Measurements from ENCODE around the gene GOLT1A. TPM values are rescaled to one million over a fixed set of nuclear protein-coding genes. Genes with fewer than 3 reads are reported as not detected.
A peak's percentile ranks its signal among the peaks of the same experiment; 100 is the strongest.

The GOLT1A gene
- total and polyA plus RNA-seq, 2 of the 8 experiments (the other 6 are each of a cell fraction or from before 2014, with no cell fraction given), result 7.5 to 8.5 TPM

DNA sequence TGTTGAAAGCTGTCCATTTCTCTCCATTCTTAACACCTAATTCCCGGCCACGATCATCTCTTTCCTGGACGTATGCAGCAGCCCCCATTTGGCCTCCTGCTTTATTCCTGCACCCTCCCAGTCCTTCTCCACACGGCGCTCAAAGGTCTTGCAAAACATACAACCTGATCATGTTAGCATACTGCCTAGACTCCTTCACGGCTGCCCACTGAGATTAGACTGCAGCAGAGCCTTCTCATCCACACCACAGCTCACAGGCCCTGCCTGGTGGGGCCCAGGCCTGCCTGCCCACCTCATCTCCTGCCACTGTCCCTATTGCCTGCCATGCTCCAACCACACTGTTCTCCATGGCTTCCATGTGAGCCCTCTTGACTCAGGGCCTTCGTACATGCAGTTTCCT, 2.7 kb downstream of the GOLT1A start:
- no peak overlapping the region for H3K4me3 ChIP-seq (ENCODE audit: extremely low read depth in 1 of 4, insufficient read depth in 2 of 4, low read depth in 3 of 4, low read length in 4 of 4)
- H2AK5ac ChIP-seq (ENCODE audit: low read depth, low read length), result peak overlapping the region; percentile 68; the same call in 1 of the 2 replicates
- CTCF ChIA-PET (ENCODE audit: partially characterized antibody), result interaction anchor here (0.5 to 3.4 kb wide), 11 partner anchors 12 to 214 kb away, joined by 3 to 24 read pairs (median 5); no protein-coding TSS in a partner anchor
- no peak for FAIRE-seq
- no peaks in the 10 kb centered on the region for H3K9me3 ChIP-seq (ENCODE audit: insufficient read depth in 2 of 2, low read depth in 1 of 2, low read length in 1 of 2)
- DNase-seq (ENCODE audit: low read depth in 1 of 2, low spot score in 2 of 2), result no peak
- POLR2A ChIA-PET (ENCODE audit: partially characterized antibody), result interaction anchor here (0.6 kb wide), 1 partner anchor 92 kb away, joined by 3 read pairs; no protein-coding TSS in a partner anchor
- no peak overlapping the region for H3K56ac ChIP-seq (replicated peaks; ENCODE audit: insufficient read length, low read depth, low read length)
- no peak overlapping the region for H2BK20ac ChIP-seq (ENCODE audit: low read length)
- H3K23me2 ChIP-seq (ENCODE audit: low read depth, low read length), result peaks cover 10% of the 10 kb centered on the region; the same call in 1 of the 2 replicates
- H3K27me3 ChIP-seq (replicated peaks in 1 of 4; ENCODE audit: control insufficient read depth in 3 of 4, extremely low read depth in 1 of 4, insufficient read depth in 3 of 4, low read length in 3 of 4), result no peaks in the 10 kb centered on the region
- H3K36me3 ChIP-seq (ENCODE audit: control insufficient read depth in 2 of 4, insufficient read depth in 4 of 4, low read length in 3 of 4), result no peaks in the 10 kb centered on the region
- no peak overlapping the region for H3K18ac ChIP-seq (ENCODE audit: extremely low read depth, low read length)
- no peak for TF ChIP-seq CEBPB (IDR thresholded peaks at IDR 0.05; ENCODE audit: low read depth, low read length)
- no peak for TF ChIP-seq TAF7 (optimal IDR thresholded peaks at IDR 0.05; ENCODE audit: borderline replicate concordance, low read depth, low read length)
- TF ChIP-seq HDAC6 (IDR thresholded peaks at IDR 0.05; ENCODE audit: low read depth, low read length), result no peak
- TF ChIP-seq CTBP2 (IDR thresholded peaks at IDR 0.05; ENCODE audit: borderline replicate concordance, insufficient read depth, insufficient read length, low read length), result no peak
- TF ChIP-seq KDM4A (IDR thresholded peaks at IDR 0.05; ENCODE audit: low read depth, low read length, severe bottlenecking), result no peak
- TF ChIP-seq SP1 (IDR thresholded peaks at IDR 0.05; ENCODE audit: low read depth, low read length), result no peak
- TF ChIP-seq CBX8 (IDR thresholded peaks at IDR 0.05; ENCODE audit: borderline replicate concordance, low read depth, low read length), result no peak
- WGBS, 2 experiments (ENCODE audit: extremely low coverage in 1 of 2, insufficient coverage in 1 of 2, insufficient read length in 1 of 2, insufficient replicate concordance in 2 of 2, low coverage in 1 of 2, low lambda C conversion rate in 2 of 2, missing lambda C conversion rate in 1 of 2), result 90% methylated on average over 7 of the region's 7 CpGs; no CpG with 5 or more reads in 1 of the 2 experiments
- no peak overlapping the region for H4K91ac ChIP-seq (replicated peaks; ENCODE audit: insufficient read length, low read length)
- H3K23ac ChIP-seq (ENCODE audit: insufficient read length), result no peak overlapping the region
- no peak overlapping the region for H2BK12ac ChIP-seq (ENCODE audit: low read depth, low read length)
- no peak overlapping the region for H2AFZ ChIP-seq (ENCODE audit: low read length)
- H2BK5ac ChIP-seq (ENCODE audit: low read depth, low read length), result 0 out of 2 replicates have a peak overlapping the region, but pooled peaks have one; percentile 30
- no peak overlapping the region for H3K4ac ChIP-seq (replicated peaks; ENCODE audit: insufficient read length, low read depth, low read length)
- H3K4me2 ChIP-seq (ENCODE audit: insufficient read depth in 1 of 2, low read depth in 2 of 2, low read length in 2 of 2), result no peak overlapping the region
- no peak overlapping the region for H3K27ac ChIP-seq (ENCODE audit: low read depth, low read length)
- no peak overlapping the region for H3K9ac ChIP-seq (replicated peaks in 1 of 4; ENCODE audit: extremely low read depth in 1 of 4, low read depth in 3 of 4, low read length in 3 of 4)
- peak overlapping the region; percentile 85; the same call in 1 of the 2 replicates for H2BK15ac ChIP-seq (ENCODE audit: low read length)
- H3K79me1 ChIP-seq (ENCODE audit: low read depth, low read length), result peaks cover 3% of the 10 kb centered on the region; the same call in 1 of the 2 replicates
- H3K14ac ChIP-seq (ENCODE audit: insufficient read length), result no peak overlapping the region
- H4K8ac ChIP-seq (ENCODE audit: extremely low read depth, insufficient read depth, low read length), result no peak overlapping the region
- no peak overlapping the region for H2BK120ac ChIP-seq (replicated peaks; ENCODE audit: low read depth, low read length)
- H3K79me2 ChIP-seq (ENCODE audit: control insufficient read depth in 1 of 2, insufficient read depth in 2 of 2, low read length in 2 of 2), result no peaks in the 10 kb centered on the region
- peaks cover 0 to 5% (median 4%) of the 10 kb centered on the region in 4 experiments; a peak in 5 of 7 replicates for H3K4me1 ChIP-seq (replicated peaks in 1 of 4; ENCODE audit: control insufficient read depth in 3 of 4, insufficient read depth in 4 of 4, low read length in 3 of 4)
- no peak overlapping the region for H4K5ac ChIP-seq (ENCODE audit: insufficient read length, low read depth, low read length)
- peaks cover 0 to 4% of the 10 kb centered on the region in 2 experiments for H4K20me1 ChIP-seq (replicated peaks in 1 of 2; ENCODE audit: control insufficient read depth in 1 of 2, insufficient read depth in 2 of 2, low read length in 2 of 2)
